Endodermal cell (in vitro differentiated cells): ENCODE data around the gene CITED2. TPM values are rescaled to one million over a fixed set of nuclear protein-coding genes. Genes with fewer than 3 reads are reported as not detected.
"Not testable (repeated sequence)": the region's sequence is repeated elsewhere in the genome, so short reads cannot be mapped to it uniquely, and the experiment has no call there.

Source experiments
- DNase-seq: peaks from one replicate; pipeline ENCODE4 v3.0.0-alpha.2; 2017
- H3K27ac ChIP-seq: 2 replicates; pipeline ENCODE4 v1.5.1; 2013; ENCODE audit warnings: mild to moderate bottlenecking, low read depth, low read length, moderate library complexity
- H3K27me3 ChIP-seq: 2 replicates; pipeline ENCODE4 v1.6.1; 2013; ENCODE audit warnings: mild to moderate bottlenecking, low read length, moderate library complexity; ENCODE audit not compliant: insufficient read depth, control insufficient read depth, poor library complexity, severe bottlenecking
- H3K36me3 ChIP-seq: 2 replicates; pipeline ENCODE4 v1.7.0; 2013; ENCODE audit warnings: mild to moderate bottlenecking, low read length, moderate library complexity; ENCODE audit not compliant: control insufficient read depth, insufficient read depth
- H3K4me1 ChIP-seq: one replicate; pipeline ENCODE4 v1.7.0; 2013; ENCODE audit warnings: low read length; ENCODE audit not compliant: control insufficient read depth, insufficient read depth
- H3K4me3 ChIP-seq: 2 replicates; pipeline ENCODE4 v1.5.1; 2013; ENCODE audit warnings: mild to moderate bottlenecking, low read length, moderate library complexity
- H3K9ac ChIP-seq: 2 replicates; pipeline ENCODE4 v1.6.1; 2013; ENCODE audit warnings: mild to moderate bottlenecking, low read length, moderate library complexity; ENCODE audit not compliant: poor library complexity, severe bottlenecking; ENCODE audit errors: extremely low read depth
- H3K9me3 ChIP-seq: 2 replicates; pipeline ENCODE4 v1.6.1; 2013; ENCODE audit warnings: mild to moderate bottlenecking, low read length, moderate library complexity; ENCODE audit not compliant: control insufficient read depth
- H3K27ac Mint-ChIP-seq: 2 replicates; pipeline ENCODE4 v1.8.0; 2020; ENCODE audit warnings: mixed read lengths
- H3K27me3 Mint-ChIP-seq: 2 replicates; pipeline ENCODE4 v1.8.0; 2021; ENCODE audit warnings: mild to moderate bottlenecking, mixed read lengths; ENCODE audit not compliant: insufficient read depth
- H3K36me3 Mint-ChIP-seq: 2 replicates; pipeline ENCODE4 v1.8.0; 2020; ENCODE audit warnings: low read depth, mixed read lengths
- H3K4me1 Mint-ChIP-seq: 2 replicates; pipeline ENCODE4 v1.8.0; 2020; ENCODE audit warnings: mixed read lengths
- H3K4me3 Mint-ChIP-seq: 2 replicates; pipeline ENCODE4 v1.8.0; 2020; ENCODE audit warnings: mild to moderate bottlenecking, moderate library complexity, mixed read lengths
- H3K9me3 Mint-ChIP-seq: 2 replicates; pipeline ENCODE4 v1.8.0; 2020; ENCODE audit warnings: mild to moderate bottlenecking, mixed read lengths
- CTCF ChIP-seq: fragments of 200-600 bp; sonication (generic); conservative IDR thresholded peaks from 2 replicates; pipeline ENCODE4 v1.5.0; 2021; ENCODE audit warnings: antibody characterized with exemption, mild to moderate bottlenecking
- WGBS, 2 experiments: methylation state at CpG; one replicate each; pipeline versions ENCODE4 v1.1.5 to v1.1.7; 2013; ENCODE audit warnings: missing lambda C conversion rate in 2 of 2, mixed read lengths in 1 of 2; ENCODE audit not compliant: insufficient coverage in 1 of 2, insufficient read length in 1 of 2; 5-methylcytosine and 5-hydroxymethylcytosine counted together
- total RNA-seq, 2 donors: library from RNA; stranded (reverse); fragmentation: NEBNext Ultra II Directional in 1 of 2; extraction: Animal tissue kit (Norgen Biotek cat#: 25700) in 1 of 2; gene quantifications; 2 replicates in 1 of 2; 3 replicates in 1 of 2; pipeline ENCODE4 v1.2.1, GENCODE V29; 2021

The CITED2 gene
- total RNA-seq, 2 donors from 2014 or later, result 80.2 to 118 TPM

GRCh38 chr6:139415365-139415764 lies 40.9 kb upstream of the CITED2 start:
- WGBS, 2 experiments, result 90 to 96% methylated on average over 3 of the region's 3 CpGs
- Histone ChIP-seq H3K9me3 (no peaks in the 10 kb centered on the region), H3K4me1 (no peaks in the 10 kb centered on the region), H3K27ac (no peak overlapping the region), H3K4me3 (no peak overlapping the region), H3K36me3 (no peaks in the 10 kb centered on the region), H3K9ac (no peak overlapping the region), H3K27me3 (no peaks in the 10 kb centered on the region)
- TF ChIP-seq CTCF, result no peak
- H3K9me3 Mint-ChIP-seq, result no peaks in the 10 kb centered on the region
- no peaks in the 10 kb centered on the region for H3K36me3 Mint-ChIP-seq
- H3K27me3 Mint-ChIP-seq, result peaks cover 4% of the 10 kb centered on the region
- no peak overlapping the region for H3K27ac Mint-ChIP-seq
- no peak for DNase-seq
- no peak overlapping the region for H3K4me3 Mint-ChIP-seq
- no peaks in the 10 kb centered on the region for H3K4me1 Mint-ChIP-seq

GRCh38 chr6:139412103-139412502 lies 37.7 kb upstream of the CITED2 start:
- H3K4me3 Mint-ChIP-seq, H3K27ac ChIP-seq, H3K9me3 ChIP-seq, H3K4me1 Mint-ChIP-seq, H3K36me3 ChIP-seq, DNase-seq, H3K4me1 ChIP-seq, H3K4me3 ChIP-seq, H3K9me3 Mint-ChIP-seq, H3K27ac Mint-ChIP-seq, H3K27me3 ChIP-seq, H3K27me3 Mint-ChIP-seq, H3K36me3 Mint-ChIP-seq, H3K9ac ChIP-seq: not testable (repeated sequence)
- 100% methylated on average over 1 of the region's 1 CpG for WGBS, 2 experiments

- peaks cover 4% of the 10 kb centered on the region for H3K27me3 Mint-ChIP-seq
These were observed 34.6 kb upstream of the CITED2 start for GRCh38 chr6:139409026-139409425.

More at GRCh38 chr6:139409026-139409425, 34.6 kb upstream of the CITED2 start:
- H3K4me1 Mint-ChIP-seq, result no peaks in the 10 kb centered on the region
- no peak overlapping the region for H3K27ac Mint-ChIP-seq
- TF ChIP-seq CTCF, result no peak
- H3K4me3 Mint-ChIP-seq, result no peak overlapping the region
- no peak for DNase-seq
- 59 to 92% methylated on average over 2 to 4 of the region's 4 CpGs for WGBS, 2 experiments
- no peak overlapping the region for H3K27ac ChIP-seq
- no peaks in the 10 kb centered on the region for H3K27me3 ChIP-seq
- no peaks in the 10 kb centered on the region for H3K9me3 Mint-ChIP-seq
- no peak overlapping the region for H3K9ac ChIP-seq
- no peaks in the 10 kb centered on the region for H3K36me3 Mint-ChIP-seq
- H3K36me3 ChIP-seq, result no peaks in the 10 kb centered on the region
- H3K4me3 ChIP-seq, result no peak overlapping the region
- no peaks in the 10 kb centered on the region for H3K4me1 ChIP-seq
- H3K9me3 ChIP-seq, result no peaks in the 10 kb centered on the region
